OCI-M2 (cell line): ENCODE measurements around the gene DDX51.

Source experiments
- DNase-seq: peaks from one replicate; lab custom pipeline; 2025; ENCODE audit not compliant: unreplicated experiment; lab: John Stamatoyannopoulos, UW

Gene DDX51

GRCh38 chr12:132167611-132168310, 23.6 kb upstream of the DDX51 start:
- no peak for DNase-seq

- DNase-seq = no peak
These were observed 22.9 kb upstream of the DDX51 start for GRCh38 chr12:132166801-132167591.

GRCh38 chr12:132166093-132166492, 22.0 kb upstream of the DDX51 start:
- DNase-seq = no peak

GRCh38 chr12:132165584-132165983, 21.5 kb upstream of the DDX51 start:
- DNase-seq = no peak

GRCh38 chr12:132164426-132164825, 20.3 kb upstream of the DDX51 start:
- DNase-seq = no peak

GRCh38 chr12:132163911-132164288, 19.8 kb upstream of the DDX51 start:
- DNase-seq = no peak

GRCh38 chr12:132163041-132163910, 19.2 kb upstream of the DDX51 start:
- DNase-seq = no peak

- DNase-seq = no peak
These were observed 18.5 kb upstream of the DDX51 start for GRCh38 chr12:132162508-132163031.

- no peak for DNase-seq
These were observed 17.8 kb upstream of the DDX51 start for GRCh38 chr12:132161796-132162507.

GRCh38 chr12:132161036-132161781, 17.1 kb upstream of the DDX51 start:
- no peak for DNase-seq

GRCh38 chr12:132160601-132161035, 16.5 kb upstream of the DDX51 start:
- no peak for DNase-seq

GRCh38 chr12:132160016-132160415, 15.9 kb upstream of the DDX51 start:
- DNase-seq = no peak

- DNase-seq = no peak
These were observed 15.5 kb upstream of the DDX51 start for GRCh38 chr12:132159555-132160003.

GRCh38 chr12:132158677-132159554, 14.8 kb upstream of the DDX51 start:
- no peak for DNase-seq

GRCh38 chr12:132157733-132158409, 13.8 kb upstream of the DDX51 start:
- DNase-seq = no peak

GRCh38 chr12:132156573-132157325, 12.6 kb upstream of the DDX51 start:
- DNase-seq = no peak

- DNase-seq = no peak
These were observed 11.9 kb upstream of the DDX51 start for GRCh38 chr12:132155771-132156572.
